Stimulated activated CD4-positive, alpha-beta T cell treated with anti-CD3 and anti-CD28 coated beads, Interleukin-15, amount 100 ng/mL, for 1 hour (primary cell): Measurements from ENCODE around the gene CYGB.

Experiments
- DNase-seq, 2 donors: peaks; one replicate each; pipeline ENCODE4 v3.0.0-alpha.2; 2020; ENCODE audit warnings: low read depth in 1 of 2, low spot score in 1 of 2

CYGB gene

DNA sequence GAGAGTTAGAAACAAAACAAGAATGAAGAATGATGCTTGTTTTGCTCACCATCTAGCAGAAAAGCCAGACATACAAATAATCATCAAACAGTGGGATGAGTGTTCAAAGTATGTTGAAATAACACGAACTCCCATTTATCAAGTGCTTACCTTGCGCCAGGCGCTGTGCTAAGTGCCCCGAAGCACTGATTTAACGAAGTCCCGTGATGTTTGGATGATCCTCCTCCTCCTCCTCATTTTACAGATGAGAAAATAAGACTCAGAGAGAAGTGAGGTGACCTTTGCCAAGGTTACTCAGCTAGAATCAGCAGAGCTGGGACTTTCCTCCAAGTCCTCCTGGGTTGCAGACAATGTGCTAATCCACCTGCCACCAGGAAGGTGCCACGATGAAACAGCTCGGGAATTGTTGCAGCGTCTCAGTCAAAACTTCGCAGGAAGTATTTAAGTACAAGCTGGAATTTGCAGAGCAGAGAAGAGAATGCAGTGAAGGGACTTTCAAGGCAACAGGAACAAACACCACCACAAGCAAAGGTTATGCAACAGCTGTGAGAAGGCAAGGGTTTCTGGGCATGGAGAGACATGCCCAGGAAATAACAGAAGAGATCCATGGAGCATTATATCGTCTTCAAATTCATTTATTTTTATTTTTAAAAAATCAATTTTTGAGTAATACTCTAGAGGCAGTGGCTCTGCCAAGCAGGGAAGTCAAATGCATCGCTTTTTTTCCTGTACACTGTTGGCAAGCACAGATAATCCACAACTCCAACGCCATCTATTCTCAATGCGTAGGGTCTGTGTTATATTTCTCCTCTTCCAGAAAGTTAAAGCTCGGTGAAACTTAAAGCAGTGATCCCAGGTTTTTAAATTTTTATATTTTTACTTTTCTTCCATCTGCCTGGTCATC lies 13.5 kb upstream of the CYGB start:
- no peak for DNase-seq

DNA sequence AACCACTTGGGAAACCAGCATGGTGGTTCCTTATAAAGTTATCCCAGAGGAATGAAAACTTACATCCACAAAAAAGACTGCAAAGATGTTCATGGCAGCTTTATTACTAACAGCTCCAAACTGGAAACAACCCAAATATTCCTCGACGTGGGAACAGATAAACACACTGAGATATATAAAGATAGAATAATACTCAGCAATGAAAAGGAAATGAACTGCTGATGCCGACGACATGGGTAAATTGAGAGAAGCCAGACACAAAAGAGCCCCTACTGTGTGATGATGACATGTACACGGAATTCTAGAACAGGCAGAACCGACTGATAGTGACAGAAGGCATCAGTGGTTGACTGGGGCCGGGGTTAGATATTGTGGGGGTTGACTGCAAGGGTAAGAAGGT lies 12.0 kb upstream of the CYGB start:
- no peak for DNase-seq

DNA sequence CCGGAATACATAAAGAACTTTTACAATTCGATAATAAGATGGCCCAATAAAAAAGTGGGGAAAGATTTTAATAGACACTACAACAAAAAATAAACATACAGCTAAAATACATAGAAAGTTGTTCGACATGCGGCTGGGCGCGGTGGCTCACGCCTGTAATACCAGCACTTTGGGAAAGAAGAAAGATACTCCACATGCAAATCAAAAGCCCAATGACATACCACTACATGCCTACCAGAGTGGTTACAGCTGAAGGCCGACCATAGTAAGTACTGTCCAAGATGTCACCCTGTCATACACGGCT lies 11.7 kb upstream of the CYGB start:
- no peak for DNase-seq

DNA sequence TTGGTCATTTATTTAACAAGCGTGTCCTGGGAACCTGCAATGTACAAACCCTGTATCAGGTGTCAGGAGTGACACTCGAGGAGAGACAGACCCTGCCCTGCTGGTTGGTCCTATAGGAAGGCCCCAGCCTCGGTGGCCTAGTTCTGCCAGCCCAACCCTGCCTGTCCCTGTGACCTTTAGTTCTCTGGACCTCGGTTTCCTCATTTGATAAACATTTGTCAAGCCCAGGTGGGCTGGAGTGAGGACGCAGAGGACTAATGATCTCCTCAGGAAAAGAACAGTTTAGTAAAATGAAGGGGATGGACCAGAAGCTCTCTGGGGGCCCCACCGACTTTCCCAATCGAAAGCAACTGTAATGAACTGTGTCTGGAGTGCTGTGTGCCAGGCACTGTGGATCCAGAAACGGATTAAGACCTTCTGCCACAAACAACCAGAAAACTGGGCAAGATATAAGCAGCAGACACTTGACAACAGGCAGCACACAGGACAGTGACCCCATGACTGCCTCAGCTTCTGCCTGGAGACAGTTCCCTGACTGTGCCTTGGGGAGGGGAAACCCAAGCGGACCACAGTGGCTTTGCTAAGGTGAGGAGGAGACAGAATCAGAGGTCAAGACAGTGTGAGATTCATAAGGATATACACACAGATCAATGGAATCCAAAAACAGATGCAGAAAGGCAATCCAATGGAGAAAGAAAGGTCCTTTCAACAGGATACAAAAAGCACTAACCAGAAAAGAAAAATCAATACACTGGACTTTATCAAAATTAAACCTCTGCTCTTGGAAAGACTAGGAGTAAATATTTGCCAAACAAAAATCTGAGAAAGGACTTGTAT lies 11.1 kb upstream of the CYGB start:
- no peak for DNase-seq

DNA sequence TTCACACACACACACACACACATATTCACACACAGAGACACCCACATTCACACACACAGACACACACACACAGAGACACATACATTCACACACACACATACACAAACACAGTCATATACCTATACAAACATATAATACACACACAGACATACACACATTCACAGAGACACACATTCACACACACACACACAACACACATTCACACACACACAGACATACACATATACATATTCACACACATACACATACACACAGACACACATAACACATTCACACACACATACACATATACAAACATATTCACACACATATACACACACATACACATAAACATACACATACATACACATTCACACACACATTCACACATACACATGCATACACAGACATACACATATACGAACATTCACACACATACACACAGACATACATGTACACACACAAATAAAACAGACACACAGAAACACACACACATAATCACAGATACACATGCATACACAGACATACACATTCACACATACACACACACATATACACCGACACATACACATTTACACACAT lies 10.2 kb upstream of the CYGB start:
- DNase-seq: no peak

DNA sequence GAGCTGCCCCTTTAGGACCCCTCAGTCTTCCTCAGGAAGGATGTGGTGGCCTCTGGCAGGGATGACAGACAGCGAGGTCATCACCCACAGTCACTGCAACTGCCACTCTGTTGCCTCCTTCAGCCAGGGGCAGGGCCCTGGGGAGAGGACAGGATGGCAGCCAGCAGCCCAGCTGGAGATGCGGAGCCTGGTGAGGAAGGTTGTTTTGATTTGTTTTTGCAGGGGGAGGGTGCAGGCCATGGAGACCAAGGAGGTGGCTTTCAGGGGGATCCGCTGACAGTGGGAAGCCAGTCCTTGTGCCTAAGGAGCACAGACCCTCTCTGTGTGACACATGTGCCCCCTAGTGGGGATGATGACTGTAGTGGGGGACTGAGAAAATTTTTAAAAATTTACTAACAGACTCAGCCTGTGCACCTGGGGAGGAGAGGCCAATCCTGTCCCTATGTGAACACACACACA lies 9.7 kb upstream of the CYGB start:
- no peak for DNase-seq

DNA sequence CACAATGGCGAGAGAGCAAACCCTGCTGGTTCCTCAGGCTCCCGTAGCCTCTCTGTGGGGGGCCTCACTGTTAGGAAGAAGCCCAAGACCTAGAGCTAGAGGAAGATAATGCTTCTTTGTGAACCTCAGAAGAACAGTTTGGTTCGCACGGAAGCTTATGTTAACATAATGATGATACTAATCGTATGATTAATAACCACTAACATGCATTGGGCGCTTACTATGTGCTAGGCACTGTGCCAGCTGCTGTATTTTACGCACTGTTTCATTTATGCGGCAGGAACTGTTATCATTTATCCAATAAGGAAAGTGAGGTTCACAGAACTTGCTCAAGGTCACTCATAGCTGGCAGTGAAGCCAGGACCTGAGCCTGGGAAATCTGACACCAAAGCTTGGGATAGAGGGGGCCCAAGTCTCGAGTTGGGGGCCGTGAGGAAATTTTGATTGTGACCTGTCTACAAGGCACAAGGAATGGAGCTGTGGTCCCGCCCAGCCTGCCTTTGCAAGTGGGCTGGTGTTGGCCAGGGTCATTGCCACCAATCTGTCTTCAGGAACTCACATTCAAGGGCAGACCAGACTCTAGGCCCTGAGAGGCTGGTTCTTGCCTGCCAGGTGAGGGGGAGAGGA lies 9.2 kb upstream of the CYGB start:
- no peak for DNase-seq

DNA sequence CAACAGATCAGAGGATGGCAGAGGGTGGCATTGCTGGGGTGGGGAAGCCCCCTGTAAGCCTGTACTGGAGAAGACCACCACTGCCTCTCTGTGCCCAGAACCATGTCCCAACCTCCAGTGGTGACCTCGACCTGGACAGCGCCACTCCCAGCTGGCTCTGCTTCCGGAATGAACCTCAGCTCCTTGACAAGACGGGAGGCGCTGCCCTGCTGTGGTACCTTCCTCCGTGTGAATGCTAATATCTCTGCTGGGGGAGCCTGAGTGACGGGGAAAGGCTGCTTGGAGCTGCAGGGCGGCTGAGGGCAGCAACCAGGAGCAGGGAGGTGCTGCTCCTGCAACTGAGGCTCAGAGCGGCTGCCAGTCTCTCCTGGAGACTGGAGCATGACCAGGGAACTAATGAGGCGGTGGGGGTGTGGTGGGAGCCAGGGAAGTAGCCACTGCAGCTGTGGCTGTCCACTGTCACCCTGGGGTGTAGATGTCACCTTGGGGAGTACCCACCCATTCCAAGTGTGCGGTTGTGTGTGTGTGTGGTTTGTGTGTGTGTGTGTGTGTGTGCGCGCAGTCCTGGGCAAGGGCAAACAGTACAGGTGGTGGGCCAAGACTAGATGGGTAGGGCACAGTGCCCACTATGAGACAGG lies 8.5 kb upstream of the CYGB start:
- DNase-seq: no peak

DNA sequence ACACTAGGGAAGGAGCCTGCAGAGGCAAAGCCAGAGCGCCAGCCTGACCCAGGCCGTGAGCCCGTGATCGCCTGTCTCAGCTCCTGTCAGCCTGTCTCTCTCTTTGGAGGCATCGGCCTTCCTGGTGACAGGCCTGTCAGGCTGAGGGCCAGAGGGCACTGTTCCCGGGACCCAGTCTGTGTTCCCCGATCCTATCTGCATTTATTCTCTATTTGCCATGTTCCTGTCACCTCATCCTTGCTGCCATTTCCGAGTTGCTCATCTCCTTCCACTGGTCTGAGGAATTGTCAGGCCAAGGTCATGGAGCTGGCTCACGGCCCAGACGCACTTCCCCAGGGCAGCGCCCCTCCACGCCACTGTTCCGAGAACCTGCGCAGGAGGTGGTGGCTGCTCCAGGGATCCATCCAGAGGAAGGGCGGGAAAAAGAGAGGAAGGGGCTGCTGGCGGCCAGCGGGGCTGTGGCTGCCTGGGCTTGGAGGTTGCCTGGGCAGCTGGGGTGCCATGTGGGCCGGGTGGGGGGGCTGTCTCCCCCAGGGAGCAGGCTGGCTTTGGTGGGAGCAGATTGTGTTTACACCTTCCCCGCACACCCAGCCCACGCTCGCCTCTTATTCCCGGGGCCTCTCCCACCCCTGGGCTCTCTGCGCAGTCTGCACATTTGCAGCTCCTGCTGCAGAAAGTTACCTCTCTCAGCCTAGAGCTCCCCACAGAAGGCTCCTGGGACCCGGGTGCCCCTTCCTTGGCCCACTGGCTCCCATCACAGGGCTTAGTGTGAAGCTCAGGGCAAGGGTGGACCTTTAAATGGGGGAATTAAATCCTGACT lies 7.2 kb upstream of the CYGB start:
- no peak for DNase-seq

DNA sequence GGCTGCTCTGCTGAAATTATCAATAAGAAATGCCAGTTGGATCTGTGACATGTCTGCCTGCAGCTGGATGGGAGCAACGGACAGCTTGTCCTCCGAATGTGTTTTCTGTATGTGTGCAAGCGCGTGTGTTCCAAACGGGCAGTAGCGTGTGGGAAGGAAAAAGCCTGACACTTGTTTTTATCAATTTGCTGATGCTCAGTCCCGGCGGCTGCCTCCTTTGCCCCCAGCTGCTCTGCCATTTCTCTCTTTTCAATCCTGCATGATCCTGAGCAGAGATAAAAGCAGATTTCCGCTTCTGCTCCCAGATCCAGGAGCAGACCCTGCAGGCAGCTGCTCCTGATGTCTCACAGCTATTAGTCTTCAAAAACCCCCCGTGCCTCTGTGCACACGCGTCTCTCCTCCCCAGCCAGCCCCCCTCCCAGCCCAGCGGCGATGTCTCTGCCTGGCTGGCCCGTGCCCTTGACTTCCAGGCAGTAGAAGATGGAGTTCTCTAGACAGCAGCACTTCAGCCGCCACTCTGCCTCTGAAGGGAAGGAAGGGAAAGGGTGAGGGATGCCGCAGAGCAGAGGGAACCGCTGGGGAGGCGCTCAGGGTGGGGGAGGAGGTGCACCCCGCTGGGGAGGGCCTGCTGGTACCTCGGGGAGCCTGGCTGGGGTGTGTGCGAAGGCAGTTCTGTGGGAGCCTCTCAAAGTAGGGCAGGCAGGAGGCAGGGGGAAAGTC lies 6.5 kb upstream of the CYGB start:
- no peak for DNase-seq

DNA sequence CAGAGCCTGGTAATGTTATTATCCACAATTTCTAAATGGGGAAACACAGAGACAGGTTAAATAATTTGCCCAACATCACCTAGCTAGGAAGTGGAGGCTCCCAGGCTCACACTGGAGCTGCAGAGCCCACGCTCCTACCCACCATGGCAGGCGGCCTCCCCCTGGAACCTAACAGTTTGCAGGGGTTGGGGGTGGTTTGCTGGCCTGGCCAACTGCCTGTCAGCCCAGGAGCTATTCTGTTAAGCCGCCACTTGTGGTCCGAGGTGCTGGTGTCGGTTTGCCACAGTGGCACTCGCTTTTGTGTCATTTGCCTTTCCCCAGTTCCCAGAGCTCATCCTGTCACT lies 5.9 kb upstream of the CYGB start:
- no peak for DNase-seq

DNA sequence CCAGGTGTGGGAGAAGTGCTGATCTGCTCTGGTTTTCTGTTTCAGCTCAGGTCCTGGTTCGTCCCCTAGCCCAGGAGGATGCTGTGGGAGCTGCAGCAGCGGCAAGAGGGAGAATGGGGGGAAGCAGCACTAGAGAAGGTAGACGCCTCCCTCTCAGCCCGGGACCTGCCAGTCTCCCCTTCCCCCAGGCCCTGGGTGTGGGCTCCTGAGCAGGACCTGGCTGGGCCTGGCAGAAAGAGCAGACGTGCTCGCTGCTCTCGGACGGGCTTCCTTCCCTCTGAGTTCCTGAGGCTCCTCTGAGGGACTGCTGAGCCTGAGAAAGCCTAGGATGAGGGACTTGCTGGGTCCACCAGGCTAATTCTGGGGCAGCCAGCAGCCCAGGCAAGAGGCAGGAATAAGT lies 5.5 kb upstream of the CYGB start:
- DNase-seq: no peak

DNA sequence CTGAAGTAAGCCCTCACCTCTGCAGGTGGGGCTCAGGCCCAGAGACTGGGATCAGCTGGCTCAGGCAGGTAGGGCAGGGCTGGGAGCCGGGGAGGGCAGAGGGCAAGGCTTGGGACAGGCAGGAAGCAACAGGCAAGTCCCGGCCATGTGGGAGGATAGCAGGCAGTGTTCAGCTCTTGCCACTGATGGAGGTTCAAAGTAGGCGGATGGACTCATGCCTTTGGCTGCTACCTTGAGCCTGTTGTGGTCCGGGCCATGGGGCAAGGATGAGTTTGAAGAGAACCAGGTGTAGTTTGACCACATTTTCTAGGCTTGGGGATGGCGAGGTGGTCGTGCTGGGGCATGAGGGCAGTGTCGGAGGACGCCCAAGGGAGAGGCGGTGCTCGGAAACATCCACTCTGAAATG lies 5.1 kb upstream of the CYGB start:
- no peak for DNase-seq

DNA sequence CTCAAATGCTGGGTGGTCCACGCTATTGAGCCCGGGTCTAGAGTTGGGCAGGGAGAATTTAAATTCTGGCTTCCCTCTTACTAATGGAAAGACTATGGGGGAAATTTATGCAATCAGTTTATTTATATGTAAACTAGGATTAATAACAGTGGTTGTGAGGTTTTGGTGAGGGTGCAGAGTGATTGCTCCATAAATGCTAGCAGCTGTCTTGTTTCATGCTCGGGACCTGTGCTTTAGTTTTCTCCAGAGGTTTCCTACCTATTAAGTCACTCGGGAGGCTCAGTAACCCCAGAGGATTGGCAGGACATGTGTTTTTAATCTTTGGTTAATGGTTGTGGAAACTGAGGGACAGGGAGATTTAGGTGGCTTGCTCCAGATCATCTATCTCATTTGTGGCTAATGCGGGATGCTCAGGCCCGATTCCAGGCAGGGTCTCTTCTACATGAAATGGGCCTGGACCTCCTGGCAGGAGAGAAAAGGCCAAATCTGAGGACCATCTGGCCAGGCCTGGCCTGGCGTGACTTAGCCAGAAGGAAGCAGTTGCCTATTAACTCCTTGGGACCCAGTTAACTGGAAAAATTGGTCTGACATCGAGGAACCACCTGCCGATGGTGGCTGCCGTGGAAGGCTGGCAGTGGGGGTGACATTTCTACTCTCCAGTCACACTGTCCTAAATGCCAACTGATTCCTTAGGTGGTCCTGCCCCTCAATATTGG lies 4.4 kb upstream of the CYGB start:
- no peak for DNase-seq

DNA sequence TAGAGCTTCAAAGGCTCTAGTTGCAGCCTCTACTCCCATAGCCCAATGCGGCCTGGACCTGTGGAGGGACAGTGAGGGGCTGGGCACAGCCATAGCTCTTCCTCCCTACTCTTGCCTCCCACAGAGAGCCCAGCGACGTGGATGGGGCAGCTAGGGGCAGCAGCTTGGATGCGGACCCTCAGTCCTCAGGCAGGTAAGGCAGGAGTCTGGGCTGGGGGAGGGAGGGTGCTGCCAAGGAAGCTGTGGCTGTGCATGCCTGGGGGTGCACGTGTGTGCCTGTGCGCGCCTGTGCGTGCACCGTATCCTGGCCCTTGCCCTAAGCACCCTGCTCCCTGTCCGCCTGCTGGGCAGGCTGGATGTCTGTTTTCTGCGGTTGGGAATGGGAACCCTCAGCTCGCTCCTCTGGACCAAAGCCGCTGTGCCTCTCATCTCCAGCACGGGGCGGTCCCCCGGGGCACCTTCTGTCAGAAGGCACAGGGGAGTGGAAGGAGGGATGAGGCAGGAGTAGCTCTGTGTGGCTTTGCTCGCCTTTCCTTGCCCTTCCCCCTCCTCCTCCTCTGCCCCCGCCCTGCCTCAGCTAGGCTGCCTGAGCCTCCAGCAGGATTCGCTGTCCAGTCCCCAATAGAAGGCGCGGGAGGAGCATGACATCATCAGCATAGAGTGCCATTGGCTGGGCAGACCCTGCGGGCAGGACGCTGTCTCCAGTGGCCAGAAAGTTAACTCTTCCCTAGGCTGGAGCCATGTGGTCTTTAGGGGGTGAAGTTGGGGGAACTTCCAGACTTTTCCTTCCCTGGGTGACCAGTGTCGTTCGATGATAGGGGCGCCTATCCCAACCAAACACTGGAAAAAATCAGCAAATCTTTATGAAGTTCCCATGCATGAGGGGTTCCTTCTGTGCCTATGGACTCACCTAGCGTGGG lies 3.1 kb upstream of the CYGB start:
- DNase-seq: no peak

DNA sequence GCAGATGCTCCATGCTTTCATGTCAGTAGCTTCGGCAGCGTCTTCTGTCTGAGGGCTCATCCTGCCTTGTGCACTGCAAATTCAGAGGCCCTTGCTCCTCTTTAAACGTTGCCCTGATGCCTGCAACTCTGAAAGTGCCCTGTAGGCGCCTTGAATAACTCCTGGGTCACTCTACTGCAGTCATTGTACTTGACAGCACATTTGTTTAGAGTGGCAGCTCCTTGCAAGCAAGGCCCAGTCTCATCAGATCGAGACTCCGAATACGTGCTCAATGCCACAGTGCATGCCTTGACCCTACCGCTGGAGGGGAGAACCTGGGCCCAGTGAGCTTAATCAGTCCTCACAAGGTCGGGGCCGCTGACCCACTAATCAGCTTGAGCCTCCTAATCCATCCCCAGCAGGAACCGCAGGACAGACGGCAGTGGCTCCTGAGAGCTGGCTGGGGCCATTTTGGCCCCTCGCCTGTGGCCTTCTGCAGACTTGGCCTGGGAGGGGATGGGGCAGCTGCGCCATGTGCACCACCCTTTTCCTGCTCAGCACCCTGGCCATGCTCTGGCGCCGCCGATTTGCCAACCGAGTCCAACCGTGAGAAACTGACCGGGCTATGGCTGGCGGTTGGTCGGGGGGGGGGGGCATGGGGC lies 2.2 kb upstream of the CYGB start, which contains the start of gene PRCD:
TSS of gene PRCD (plus strand) at position 414 of the 641 bp plus-strand sequence. CDS start at position 512, 98 bp downstream.
- DNase-seq: no peak

DNA sequence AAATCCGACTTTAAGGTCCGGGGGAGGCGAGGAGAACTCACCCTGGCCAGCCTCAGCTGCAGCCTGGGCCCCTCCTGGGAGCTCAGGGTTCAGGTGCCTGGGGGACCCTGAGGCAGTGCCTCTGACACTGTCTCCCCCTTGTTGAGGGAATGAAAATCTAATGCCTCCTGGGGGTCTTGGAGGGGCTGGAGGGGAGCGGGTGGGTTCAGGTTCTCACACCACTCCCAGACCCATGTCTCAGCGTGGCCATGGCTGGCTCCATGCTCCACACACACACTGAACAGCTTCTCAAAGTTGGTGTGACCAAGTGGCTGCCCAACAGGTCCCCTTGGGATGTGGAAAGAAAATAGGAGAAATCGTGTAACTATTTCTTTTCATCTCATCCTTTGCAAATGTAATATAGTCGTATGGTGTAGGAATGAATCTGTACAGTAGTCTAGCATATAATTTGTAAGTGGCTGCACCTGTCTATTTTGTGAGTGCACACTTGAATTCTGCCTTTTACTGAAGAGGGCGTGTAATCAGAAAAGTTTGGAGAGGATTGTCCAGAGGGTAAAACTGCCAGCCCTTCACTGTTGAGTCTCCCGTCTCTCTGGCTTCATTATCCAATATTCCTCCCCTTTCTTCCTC lies 1.5 kb upstream of the CYGB start:
- DNase-seq: no peak
